Left hindlimb (tissue), 1 donor: ENCODE results near the gene FGF12.

Experiments
- DNase-seq: peaks from one replicate; pipeline ENCODE4 v3.0.0-alpha.2; 2018

FGF12 gene

DNA sequence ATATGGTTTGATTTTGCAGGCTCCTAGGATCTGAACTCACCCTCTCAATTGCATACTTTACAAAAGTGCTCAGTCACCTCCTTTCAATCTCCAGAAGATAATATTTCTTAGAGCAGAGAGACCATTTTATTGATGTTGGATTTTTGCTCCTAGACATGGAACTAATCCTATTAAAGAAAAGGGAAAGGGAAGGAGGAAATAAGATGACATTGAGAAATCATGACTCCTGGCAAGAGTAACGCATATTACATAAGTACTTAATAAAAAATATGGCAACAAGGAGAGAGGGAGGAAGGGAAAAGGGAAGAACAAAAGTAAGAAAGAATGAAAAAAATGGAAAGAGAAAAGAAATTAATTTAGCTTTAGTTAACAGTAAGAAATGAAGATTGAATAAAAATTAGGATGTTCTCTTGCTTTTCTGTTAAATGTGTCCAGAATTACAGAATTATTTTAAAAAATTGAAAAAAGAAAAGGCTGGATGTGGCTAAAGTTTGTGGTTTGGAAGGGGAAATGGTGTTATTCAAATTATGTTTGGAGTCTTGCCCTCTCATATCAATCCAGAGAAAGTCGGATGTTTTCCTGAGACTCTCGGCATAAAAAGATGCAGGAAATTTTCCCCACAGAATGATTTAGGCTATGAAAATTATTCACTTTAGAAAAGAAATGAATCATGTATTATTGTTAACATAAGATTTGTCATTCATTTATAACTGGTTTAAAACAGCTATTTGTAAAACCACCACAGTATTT lies 474.0 kb downstream of the FGF12 start:
- no peak for DNase-seq

- no peak for DNase-seq
These were observed 477.8 kb downstream of the FGF12 start for GRCh38 chr3:192249516-192249915.

DNA sequence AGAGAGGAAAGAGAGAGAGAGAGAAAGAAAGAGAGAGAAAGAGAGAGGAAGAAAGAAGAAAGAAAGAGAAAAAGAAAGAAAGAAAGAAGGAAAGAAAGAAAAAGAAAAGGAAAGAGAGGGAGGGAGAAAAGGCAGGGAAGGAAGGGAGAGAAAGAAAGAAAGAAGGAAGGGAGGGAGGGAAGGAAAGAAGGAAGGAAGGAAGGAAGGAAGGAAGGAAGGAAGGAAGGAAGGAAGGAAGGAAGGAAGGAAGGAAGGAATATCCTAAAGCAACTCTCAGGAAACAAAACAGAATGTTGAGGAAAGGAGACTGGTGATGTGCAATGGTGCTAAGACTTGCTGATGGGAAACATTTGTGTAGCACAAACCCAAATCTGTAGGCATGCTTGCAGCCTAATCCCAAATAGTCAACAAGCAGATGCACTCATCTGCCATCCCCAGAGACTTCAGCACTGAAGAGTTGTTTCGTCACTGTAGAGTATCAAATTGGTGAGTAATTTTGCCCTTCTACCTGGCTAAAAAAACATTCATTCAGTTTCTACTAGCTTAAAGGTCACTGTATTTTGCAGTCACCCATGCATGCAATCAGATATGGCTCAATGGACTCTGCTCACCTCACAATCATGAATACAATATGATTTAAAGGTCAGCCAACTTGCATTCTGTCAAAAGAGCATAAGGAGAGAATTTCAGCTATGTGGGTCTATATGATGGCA lies 480.3 kb downstream of the FGF12 start:
- no peak for DNase-seq

GRCh38 chr3:192244591-192244990 lies 482.8 kb downstream of the FGF12 start:
- no peak for DNase-seq

DNA sequence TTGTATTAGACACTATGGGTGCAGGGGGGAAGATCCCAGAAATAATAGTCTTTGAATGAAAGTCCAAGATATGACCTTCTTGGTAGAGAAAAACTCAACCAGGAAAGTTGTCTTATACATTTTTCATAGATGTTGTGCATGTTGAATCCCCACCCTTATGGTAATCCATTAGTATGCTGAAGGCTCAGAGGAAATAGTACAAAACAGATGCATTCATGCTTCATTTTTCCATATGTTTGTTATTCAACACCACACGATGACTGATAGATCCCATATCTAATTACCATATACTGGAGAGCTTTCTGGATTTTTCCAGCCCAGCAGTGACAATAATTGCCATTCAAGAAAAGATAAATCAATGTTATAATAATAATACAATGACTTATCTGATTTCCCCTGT lies 487.4 kb downstream of the FGF12 start:
- DNase-seq: no peak

- no peak for DNase-seq
These were observed 489.2 kb downstream of the FGF12 start for GRCh38 chr3:192237992-192238608.

GRCh38 chr3:192229866-192230265 lies 497.5 kb downstream of the FGF12 start:
- no peak for DNase-seq

DNA sequence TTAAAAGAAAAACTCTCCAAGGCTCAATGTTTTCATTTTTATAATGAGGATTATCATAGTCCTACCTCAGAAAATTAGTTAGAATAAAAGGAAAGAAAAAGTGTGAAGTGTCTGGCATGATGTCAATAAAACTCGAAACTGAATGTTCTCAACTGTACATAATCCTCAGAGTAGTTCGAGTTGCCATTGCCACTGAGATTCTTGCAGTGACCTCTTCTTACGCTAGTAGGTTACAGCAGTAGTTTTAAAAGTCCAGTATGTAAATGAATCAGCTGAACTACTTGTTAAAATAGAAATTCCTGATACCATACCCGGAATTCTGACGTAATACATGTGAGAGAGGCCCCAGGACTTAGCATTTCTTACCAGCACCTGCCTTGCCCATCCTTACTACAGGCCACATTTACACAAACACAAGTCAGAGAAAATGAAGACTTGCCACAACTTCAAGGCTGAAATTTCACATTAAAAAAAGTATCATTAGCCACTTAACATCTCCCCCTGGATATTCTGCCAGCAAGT lies 502.6 kb downstream of the FGF12 start:
- no peak for DNase-seq

GRCh38 chr3:192223815-192224214 lies 503.5 kb downstream of the FGF12 start:
- no peak for DNase-seq

DNA sequence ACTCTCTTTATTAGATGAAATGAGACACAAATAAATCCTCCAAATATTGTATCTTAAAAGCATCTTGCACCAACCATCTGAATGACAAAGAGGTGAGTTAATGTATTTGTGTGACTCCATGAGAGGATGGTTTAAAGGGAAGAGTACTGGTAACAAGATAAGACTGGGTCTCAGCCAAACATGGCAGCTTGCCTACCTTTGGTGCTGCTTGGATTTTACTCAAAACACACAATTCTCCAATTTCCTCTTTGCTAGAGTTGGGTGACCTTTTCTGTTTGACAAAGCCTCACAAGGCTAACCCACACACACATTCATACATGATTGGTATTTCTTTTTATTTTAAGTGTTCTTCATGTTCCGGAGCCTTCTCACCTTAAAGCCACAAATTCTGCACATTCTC lies 506.4 kb downstream of the FGF12 start:
- DNase-seq: no peak

GRCh38 chr3:192219926-192220325 lies 507.4 kb downstream of the FGF12 start:
- DNase-seq: no peak

DNA sequence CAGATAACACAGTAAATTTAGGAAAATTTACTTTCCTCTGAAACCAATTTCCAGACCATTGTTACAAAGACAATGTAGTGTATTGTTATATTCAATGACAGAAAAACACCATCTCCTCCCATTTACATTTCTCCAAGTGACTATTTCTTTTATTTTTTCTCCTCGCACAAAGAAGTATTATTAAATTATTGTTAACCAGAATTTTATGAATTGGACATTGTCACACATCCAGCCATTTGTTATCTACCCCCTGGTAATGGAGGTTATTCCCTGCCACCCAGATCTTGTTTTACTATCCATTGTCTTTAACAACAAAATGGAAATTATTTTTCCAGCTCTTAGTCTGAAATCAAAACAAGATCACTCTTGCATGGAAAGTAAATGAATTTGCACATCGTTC lies 511.3 kb downstream of the FGF12 start:
- no peak for DNase-seq

DNA sequence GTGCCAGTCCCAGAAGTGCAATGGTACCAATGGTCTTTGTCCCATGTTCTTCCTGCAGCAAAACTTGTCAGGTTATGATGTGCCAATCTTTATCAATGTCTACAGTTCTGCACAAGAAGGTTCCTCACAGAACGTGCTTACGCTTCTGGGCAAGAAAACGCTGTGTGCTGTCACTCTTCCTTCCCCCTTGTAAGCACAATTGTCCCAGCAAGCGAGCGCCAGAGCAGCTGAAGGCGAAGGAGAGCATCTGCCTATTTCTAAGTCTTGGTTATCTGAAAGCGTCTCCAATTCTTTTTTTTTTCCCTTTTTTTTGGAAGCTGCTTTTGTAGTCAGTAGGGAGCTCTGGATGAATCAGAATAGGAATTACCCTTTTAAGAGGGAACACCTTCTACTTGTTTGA lies 514.4 kb downstream of the FGF12 start:
- no peak for DNase-seq

- no peak for DNase-seq
These were observed 515.0 kb downstream of the FGF12 start for GRCh38 chr3:192212335-192212734.

GRCh38 chr3:192207651-192208050 lies 519.7 kb downstream of the FGF12 start:
- no peak for DNase-seq

GRCh38 chr3:192207239-192207638 lies 520.1 kb downstream of the FGF12 start:
- no peak for DNase-seq

DNA sequence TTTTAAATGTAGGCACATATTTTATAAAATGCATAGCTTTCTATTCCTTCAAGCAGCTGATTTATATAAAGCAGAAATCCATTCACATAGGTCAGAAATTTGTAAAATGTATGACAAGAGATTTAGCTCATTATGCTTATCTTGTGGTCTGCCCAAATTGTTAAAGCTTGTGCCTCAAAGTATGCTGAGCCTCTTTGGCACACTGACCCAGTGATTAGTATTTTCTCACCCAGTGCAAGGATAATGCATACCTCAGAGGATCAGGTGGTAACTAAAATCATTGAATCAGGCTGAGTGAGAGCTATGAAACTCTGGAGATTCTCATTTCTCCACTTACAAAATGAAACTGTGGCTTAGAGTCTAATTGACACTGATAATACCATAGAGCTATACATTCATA lies 533.3 kb downstream of the FGF12 start:
- DNase-seq: no peak

GRCh38 chr3:192188218-192188835 lies 539.0 kb downstream of the FGF12 start:
- DNase-seq: no peak

DNA sequence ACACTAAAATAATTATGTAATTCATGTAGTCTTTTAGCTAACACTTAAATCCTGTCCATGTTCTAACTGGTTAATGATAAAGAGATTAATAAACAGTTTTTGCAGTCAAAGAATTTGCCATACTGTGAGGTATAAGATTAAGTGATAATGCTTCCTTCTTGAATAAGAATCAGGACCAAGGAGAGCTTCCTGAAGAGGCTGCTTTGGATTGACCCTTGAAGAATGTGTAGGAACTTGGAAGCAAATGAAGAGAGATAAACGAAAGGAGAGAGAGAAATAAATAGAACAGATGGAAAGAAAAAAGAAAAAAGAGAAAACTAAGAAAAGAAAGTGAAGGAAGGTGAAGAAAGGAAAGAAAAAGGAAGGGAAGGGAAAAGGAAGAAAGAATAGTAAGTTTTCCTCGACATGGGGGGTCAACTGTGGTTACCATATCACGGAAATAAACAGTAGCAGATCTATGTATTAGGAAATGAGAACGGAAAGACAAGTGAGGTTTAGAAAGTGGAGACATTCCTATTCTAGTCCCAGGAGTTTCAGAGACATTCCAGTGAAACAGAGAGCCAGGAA lies 539.8 kb downstream of the FGF12 start:
- no peak for DNase-seq

GRCh38 chr3:192186498-192186897 lies 540.8 kb downstream of the FGF12 start:
- DNase-seq: no peak

- no peak for DNase-seq
These were observed 541.3 kb downstream of the FGF12 start for GRCh38 chr3:192186045-192186444.

DNA sequence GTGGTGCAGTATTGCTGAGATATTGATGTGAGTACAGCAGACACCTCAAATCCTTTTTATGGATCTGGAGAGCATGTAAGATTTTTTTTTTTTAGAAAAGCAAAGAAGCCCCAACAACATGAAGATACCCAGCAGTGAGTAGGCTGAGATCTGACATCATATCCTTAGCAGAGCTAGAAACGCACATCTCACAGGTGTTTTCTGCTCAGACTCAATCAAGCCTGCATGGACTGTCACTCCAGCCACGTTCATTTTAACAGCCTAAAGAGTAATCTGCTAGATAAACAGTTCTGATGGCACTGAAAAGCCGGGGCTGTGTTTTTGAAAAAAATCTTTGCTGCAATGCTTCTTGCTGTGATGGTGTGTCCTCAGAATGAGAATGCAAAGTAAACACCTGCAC lies 544.2 kb downstream of the FGF12 start:
- no peak for DNase-seq

DNA sequence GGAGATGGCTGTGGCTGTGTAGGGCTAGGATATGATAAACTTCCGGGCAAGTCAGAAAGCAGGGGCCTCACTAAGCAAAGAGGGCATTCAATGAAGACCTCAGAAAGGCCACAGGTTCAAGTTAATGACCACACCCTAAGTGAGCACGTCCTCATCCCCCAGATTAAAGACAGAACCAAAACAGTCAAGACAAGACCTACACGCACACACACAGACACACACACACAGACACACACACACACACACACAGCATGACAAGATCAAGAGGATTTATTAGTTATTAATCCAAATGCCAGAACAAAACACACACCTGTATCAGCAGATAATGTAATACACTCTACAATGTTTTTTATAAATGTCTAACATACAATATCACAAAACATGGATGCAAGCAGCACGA lies 546.2 kb downstream of the FGF12 start:
- DNase-seq: no peak
